Measurements from ENCODE around the gene ESPL1. TPM values are rescaled to one million over a fixed set of nuclear protein-coding genes. Genes with fewer than 3 reads are reported as not detected.
"Not testable (repeated sequence)": the region's sequence is repeated elsewhere in the genome, so short reads cannot be mapped to it uniquely, and the experiment has no call there.

ESPL1 gene
- total and polyA plus RNA-seq, 2 of the 8 experiments (the other 6 are each of a cell fraction or from before 2014, with no cell fraction given) = 31.8 to 52.7 TPM

DNA sequence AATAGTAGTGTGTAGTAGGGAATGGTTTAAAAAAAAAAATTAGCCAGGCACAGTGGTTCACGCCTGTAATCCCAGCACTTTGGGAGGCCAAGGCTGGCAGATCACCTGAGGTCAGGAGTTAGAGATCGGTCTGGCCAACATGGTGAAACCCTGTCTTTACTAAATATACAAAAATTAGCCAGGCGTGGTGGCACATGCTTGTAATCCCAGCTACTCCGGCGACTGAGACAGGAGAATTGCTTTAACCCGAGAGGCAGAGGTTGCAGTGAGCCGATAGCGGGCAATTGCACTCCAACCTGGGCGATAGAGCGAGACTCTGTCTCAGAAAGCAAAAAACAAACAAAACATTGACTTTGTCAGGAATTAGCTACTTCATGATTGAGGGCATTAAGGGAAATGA, 29.0 kb downstream of the ESPL1 start:
- H2AK5ac ChIP-seq (ENCODE audit: low read depth, low read length); H2BK120ac ChIP-seq (replicated peaks; ENCODE audit: low read depth, low read length); H2BK5ac ChIP-seq (ENCODE audit: low read depth, low read length); H4K91ac ChIP-seq (replicated peaks; ENCODE audit: insufficient read length, low read length); H3K23ac ChIP-seq (ENCODE audit: insufficient read length); H3K27me3 ChIP-seq (replicated peaks in 1 of 4; ENCODE audit: control insufficient read depth in 3 of 4, extremely low read depth in 1 of 4, insufficient read depth in 3 of 4, low read length in 3 of 4); H3K79me1 ChIP-seq (ENCODE audit: low read depth, low read length); FAIRE-seq; H2AFZ ChIP-seq (ENCODE audit: low read length); H3K14ac ChIP-seq (ENCODE audit: insufficient read length); H3K27ac ChIP-seq (ENCODE audit: low read depth, low read length); H4K5ac ChIP-seq (ENCODE audit: insufficient read length, low read depth, low read length); H3K4ac ChIP-seq (replicated peaks; ENCODE audit: insufficient read length, low read depth, low read length); H2BK20ac ChIP-seq (ENCODE audit: low read length); H2BK12ac ChIP-seq (ENCODE audit: low read depth, low read length); H3K9ac ChIP-seq (replicated peaks in 1 of 4; ENCODE audit: extremely low read depth in 1 of 4, low read depth in 3 of 4, low read length in 3 of 4); H3K9me3 ChIP-seq (ENCODE audit: insufficient read depth in 2 of 2, low read depth in 1 of 2, low read length in 1 of 2); H3K56ac ChIP-seq (replicated peaks; ENCODE audit: insufficient read length, low read depth, low read length); H4K20me1 ChIP-seq (replicated peaks in 1 of 2; ENCODE audit: control insufficient read depth in 1 of 2, insufficient read depth in 2 of 2, low read length in 2 of 2); H3K4me3 ChIP-seq (ENCODE audit: extremely low read depth in 1 of 4, insufficient read depth in 2 of 4, low read depth in 3 of 4, low read length in 4 of 4); H2BK15ac ChIP-seq (ENCODE audit: low read length); DNase-seq (ENCODE audit: low read depth in 1 of 2, low spot score in 2 of 2); H4K8ac ChIP-seq (ENCODE audit: extremely low read depth, insufficient read depth, low read length); H3K4me2 ChIP-seq (ENCODE audit: insufficient read depth in 1 of 2, low read depth in 2 of 2, low read length in 2 of 2); H3K18ac ChIP-seq (ENCODE audit: extremely low read depth, low read length); H3K4me1 ChIP-seq (replicated peaks in 1 of 4; ENCODE audit: control insufficient read depth in 3 of 4, insufficient read depth in 4 of 4, low read length in 3 of 4): not testable (repeated sequence)
- H3K36me3 ChIP-seq (ENCODE audit: control insufficient read depth in 2 of 4, insufficient read depth in 4 of 4, low read length in 3 of 4) = peaks cover 4 to 21% (median 15%) of the 10 kb centered on the region in 4 experiments; a peak in 7 of 8 replicates
- CTCF ChIA-PET (ENCODE audit: partially characterized antibody) = interaction anchor here (0.8 to 28.3 kb wide), 7 partner anchors 9 to 212 kb away, joined by 3 to 573 read pairs (median 14); partner anchors contain the start of genes AAAS and ITGB7
- H3K23me2 ChIP-seq (ENCODE audit: low read depth, low read length) = peaks cover 12% of the 10 kb centered on the region
- POLR2A ChIA-PET (ENCODE audit: partially characterized antibody) = interaction anchor here (0.7 to 2.6 kb wide), 7 partner anchors 13 to 88 kb away, joined by 3 to 8 read pairs (median 5); partner anchors contain the start of genes AAAS and ESPL1
- whole genome bisulfite sequencing, 2 experiments (ENCODE audit: extremely low coverage in 1 of 2, insufficient coverage in 1 of 2, insufficient read length in 1 of 2, insufficient replicate concordance in 2 of 2, low coverage in 1 of 2, low lambda C conversion rate in 2 of 2, missing lambda C conversion rate in 1 of 2) = 91% methylated on average over 10 of the region's 10 CpGs; no CpG with 5 or more reads in 1 of the 2 experiments
- H3K79me2 ChIP-seq (ENCODE audit: control insufficient read depth in 1 of 2, insufficient read depth in 2 of 2, low read length in 2 of 2) = peaks cover 5 to 28% of the 10 kb centered on the region in 2 experiments; a peak in 3 of 4 replicates
